ENCODE measurements around the gene PMAIP1.
A peak's percentile ranks its signal among the peaks of the same experiment; 100 is the strongest.
"Not testable (repeated sequence)": the region's sequence is repeated elsewhere in the genome, so short reads cannot be mapped to it uniquely, and the experiment has no call there.

PMAIP1 gene

DNA sequence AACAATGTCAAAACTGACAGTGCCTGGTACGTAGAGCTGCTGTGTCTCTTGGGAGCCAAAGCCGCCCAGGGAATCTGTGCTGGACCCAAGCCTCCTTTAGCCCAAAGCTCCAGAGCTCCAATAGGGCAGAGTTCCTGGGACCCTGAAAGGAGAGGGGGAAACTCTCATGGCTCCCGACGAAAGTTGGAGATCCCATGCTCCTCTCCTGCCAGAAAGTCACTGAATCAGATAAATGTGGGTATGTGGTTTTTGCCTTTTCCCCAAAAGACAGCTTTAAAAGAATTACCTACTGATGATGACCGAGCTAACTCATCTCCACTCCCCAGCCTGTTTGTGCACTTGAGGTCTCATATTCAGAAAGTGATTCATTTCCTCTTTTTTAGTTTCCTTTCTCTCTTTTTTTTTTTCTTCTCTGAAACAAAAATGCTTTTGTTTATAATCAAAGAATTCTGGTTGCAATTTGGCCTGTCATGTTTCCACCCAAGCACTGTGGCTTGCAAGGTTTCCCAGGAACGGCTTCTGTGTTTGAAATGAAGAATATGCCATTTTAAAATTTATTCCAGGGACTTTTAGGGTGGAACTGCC is 14.1 kb upstream of the PMAIP1 start:
- no peak for DNase-seq

DNA sequence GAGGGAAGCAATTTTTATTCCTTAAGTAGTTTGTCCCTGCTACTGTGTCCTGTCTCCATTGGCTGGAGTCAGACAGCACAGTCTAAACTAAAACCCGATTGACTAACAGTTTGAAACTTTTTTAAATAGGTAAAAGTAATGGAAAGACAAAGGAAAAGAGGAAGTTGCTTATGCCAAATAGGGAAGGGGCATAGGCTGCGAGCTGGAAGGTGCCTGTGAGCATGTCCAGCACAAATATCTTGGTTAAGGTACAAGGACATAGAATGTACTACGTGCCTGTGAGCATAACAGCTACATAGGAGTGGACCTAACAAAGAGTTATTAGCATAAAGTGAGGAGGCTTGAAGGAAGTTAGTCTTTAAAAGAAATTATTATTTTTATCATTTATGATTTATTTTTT is 13.4 kb upstream of the PMAIP1 start:
- DNase-seq, result not testable (repeated sequence)

DNA sequence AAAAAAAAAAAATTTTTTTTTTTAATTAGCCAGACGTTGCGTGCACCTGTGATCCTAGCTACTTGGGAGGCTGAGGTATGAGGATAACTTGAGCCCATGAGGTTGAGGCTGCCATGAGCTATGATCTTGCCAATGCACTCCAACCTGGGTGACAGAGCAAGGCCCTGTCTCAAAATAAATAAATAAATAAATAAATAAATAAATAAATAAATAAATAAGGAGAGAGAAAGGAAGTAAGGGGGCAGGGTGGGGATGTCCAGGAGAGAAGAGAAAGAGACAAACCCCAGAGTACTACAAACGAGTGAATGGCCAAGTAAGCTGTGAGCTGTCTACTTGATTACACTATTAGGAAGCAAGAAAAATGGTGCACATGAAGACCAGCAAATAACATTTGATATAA is 7.7 kb upstream of the PMAIP1 start:
- DNase-seq, result no peak

DNA sequence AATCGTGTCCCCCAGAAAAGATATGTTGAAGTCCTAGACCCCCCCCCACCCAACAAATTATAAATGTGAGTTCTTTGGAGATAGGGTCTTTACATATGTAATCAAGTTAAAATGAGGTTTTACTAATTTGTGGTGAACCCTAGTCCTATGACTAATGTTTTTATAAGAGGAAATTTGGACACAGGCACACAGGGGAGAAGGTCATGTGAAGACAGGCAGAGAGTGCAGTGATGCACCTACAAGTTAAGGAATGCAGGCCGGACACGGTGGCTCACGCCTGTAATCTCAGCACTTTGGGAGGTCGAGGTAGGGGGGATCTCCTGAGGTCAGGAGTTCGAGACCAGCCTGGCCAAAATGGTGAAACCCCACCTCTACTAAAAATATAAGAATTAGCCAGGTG is 5.8 kb upstream of the PMAIP1 start:
- no peak for DNase-seq

DNA sequence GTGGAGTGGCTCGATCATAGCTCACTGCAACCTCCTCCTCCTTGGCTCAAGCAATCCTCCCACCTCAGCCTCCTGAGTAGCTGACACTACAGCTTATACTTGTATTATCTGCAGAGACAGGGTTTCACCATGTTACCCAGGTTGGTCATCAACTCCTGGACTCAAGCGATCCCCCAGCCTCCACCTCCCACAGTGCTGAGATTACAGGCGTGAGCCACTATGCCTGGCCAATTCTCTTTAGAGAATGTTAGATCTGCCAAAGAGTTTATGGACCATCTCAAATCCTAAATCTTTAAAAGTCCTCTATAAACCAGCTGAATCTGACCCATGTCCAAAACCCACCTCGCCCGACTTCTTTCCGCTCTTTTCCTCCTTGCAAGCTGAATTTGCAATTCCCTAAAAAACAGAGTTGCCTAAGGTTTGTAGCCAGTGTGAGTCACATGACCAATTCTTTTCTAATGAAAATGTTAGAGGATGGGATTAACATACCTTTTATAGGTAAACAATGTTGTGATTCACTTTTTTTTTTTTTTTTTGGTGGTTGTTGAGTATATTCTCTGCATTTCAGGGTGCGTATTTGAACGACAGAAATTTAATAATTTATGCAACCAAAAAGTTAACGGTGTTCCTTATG is 2.4 kb upstream of the PMAIP1 start:
- DNase-seq, result no peak

DNA sequence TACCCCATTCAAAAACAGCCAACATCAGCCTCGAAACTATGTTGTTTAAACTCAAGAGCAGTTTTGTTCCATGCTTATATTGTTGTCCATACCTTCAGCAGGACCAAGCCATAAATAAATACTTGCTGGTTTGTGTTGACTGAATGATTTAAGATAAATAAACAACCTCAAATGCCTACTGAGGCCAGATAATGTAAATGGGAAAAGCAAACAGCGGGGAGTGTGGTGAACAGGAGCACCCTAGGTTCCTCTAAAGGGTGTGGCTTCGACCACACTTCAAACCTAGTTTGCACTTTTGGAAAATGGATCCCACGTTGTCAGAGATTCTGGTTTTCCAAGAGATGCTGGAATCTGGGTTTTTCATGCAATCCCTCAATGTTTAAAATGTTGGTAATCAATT is 1.7 kb upstream of the PMAIP1 start:
- no peak for DNase-seq

DNA sequence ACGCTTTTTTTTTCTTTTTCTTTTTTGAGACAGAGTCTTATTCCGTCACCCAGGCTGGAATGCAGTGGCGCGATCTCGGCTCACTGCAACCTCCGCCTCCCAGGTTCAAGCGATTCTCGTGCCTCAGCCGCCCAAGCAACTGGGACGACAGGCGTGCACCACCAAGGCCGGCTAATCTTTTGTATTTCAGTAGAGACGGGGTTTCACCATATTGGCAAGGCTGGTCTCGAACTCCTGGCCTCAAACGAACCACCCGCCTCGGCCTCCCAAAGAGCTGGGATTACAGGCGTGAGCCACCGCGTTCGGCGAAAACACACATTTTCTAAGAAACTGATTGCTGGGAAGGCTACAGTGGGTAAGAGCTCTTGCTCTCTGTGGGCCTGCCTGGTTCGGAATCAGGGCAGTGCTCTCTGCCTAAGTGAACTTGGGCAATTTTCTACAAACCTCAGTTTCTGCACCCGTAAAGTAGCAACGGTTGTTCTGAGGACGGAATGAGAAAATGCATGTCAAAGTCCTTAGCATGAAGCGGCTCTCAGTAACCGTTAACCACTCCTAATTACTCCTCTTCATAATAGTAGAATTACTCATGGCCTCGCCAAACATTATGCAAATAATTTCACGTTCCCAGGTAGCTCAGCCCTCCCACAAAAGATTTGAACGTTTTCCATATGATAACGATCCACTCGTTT is 1.0 kb upstream of the PMAIP1 start:
- DNase-seq, result no peak

DNA sequence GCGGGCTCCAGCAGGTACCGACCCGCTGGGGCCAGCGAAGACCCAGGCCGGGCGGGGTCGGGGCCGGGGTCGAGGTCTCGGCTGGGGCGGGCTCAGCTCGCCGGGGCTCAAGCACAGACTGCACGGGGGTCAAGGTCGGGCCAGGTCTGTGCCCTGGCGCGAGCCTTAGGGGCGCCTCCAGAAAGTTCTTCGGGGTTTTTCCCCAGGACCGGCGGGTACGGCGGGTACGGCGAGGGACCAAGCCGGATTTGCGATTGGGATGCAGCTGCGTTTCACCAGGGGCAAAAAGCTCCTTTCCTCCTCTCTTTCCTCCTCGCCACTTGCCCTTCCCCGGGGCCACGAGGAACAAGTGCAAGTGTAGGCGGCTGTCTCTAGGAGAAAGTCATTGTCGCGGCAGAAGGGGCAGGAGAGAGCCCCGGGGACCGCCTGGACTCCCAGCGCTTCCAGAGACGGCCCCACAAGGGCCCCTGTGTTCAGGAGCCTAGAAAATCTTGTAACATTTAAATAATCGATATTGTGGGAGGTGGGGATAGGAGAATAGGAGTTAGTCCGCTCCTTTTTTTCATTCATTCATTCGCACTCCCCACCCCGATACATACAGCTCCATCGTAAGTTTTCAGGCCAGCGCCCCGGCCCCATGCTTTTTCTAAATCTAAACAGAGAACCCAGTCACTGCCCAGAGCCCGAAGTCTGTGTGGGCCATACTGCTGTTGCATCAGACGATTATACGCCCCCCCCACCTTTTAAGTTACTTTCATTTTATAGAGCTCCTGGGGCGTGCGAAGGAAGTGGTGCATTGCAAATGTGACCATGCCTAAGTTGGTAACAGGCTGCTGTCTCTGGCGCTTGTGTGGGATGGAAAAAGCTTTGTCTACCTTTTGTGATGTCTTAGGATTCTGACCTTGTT is 679 bp downstream of the PMAIP1 start:
- DNase-seq, result peak; percentile 13

DNA sequence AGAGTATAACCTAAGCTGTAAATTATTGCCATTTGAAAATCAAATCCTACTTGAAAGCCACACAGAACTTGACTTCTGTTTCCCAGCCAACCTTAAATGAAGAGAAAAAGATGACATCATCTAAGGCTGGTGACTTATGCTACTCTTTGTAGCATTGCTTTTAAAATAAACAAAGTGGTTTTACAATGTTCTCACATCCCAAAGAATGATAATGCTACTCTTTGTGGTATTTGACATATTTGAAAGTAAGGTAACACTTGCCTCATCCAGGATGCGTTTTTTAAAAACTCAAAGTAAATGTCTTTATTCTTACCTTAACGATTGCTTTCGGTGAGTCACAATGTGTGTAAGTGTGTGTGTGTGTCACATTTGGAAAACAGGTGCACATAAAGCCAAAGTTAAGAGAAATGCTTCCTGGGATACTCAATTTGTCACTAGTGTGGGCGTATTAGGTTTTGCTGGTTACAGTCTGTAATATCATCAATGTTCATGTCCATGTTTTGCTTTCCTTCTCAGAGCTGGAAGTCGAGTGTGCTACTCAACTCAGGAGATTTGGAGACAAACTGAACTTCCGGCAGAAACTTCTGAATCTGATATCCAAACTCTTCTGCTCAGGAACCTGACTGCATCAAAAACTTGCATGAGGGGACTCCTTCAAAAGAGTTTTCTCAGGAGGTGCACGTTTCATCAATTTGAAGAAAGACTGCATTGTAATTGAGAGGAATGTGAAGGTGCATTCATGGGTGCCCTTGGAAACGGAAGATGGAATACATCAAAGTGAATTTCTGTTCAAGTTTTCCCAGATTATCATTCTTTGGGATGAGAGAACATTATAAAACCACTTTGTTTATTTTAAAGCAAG is 2.6 kb downstream of the PMAIP1 start:
- DNase-seq, result no peak

DNA sequence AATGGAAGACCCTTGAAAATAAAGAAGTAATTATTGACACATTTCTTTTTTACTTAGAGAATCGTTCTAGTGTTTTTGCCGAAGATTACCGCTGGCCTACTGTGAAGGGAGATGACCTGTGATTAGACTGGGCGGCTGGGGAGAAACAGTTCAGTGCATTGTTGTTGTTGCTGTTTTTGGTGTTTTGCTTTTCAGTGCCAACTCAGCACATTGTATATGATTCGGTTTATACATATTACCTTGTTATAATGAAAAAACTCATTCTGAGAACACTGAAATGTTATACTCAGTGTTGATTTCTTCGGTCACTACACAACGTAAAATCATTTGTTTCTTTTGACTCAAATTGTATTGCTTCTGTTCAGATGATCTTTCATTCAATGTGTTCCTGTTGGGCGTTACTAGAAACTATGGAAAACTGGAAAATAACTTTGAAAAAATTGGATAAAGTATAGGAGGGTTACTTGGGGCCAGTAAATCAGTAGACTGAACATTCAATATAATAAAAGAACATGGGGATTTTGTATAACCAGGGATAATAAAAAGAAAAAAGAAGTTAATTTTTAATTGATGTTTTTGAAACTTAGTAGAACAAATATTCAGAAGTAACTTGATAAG is 3.3 kb downstream of the PMAIP1 start:
- no peak for DNase-seq

DNA sequence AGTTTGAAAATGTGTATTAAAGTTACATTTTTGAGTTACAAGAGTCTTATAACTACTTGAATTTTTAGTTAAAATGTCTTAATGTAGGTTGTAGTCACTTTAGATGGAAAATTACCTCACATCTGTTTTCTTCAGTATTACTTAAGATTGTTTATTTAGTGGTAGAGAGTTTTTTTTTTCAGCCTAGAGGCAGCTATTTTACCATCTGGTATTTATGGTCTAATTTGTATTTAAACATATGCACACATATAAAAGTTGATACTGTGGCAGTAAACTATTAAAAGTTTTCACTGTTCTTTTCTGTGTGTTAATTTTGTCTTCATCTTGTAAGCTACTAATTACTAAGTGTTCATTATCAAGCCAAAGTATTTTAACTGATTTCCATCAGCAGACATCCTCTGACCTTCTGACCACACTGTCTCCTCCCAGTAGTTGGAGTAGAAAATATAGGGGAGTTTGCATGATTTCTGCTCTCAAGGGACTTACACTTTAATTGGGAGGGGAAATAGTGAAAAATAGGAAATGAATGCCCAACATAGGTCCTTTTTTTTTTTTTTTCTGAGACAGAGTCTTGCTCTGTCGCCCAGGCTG is 4.3 kb downstream of the PMAIP1 start:
- DNase-seq, result no peak

DNA sequence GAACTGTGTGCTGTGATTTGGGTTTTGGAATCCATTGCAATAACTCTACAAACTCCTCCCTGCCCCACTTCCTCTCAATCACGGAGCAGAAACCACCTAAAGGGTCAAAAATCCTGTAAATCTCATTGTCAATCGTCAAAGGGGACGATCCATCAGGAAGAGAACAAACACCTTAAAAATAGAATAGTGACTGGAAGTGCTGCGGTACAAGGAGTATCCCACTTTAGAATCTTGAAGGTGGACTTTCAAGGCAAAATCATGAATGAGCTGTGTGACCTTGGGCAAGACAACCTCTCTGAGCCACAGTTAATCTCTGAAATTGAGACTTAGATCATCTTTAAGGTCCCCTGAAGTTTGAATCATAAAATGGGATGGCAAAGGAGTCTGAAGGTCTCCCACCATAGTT is 5.9 kb downstream of the PMAIP1 start:
- DNase-seq, result no peak

DNA sequence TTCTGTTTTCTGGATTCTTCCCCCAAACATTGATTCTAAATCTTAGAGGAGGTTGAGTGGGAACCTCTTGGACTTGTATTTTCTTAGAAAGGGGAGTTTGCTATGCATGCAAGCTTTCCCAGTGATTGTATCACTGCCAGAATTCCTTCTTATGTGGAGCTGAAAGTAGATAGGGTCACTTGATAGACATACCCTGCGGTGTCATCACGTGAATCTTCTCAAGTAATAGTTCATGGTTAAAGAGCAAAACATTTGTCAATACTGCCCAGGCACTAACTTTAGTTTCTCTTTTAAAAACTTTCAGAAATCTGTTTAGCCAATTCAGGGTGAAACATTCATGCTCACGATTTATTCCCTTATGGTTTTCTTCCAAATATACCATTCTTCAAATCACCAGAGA is 6.4 kb downstream of the PMAIP1 start:
- DNase-seq, result no peak

DNA sequence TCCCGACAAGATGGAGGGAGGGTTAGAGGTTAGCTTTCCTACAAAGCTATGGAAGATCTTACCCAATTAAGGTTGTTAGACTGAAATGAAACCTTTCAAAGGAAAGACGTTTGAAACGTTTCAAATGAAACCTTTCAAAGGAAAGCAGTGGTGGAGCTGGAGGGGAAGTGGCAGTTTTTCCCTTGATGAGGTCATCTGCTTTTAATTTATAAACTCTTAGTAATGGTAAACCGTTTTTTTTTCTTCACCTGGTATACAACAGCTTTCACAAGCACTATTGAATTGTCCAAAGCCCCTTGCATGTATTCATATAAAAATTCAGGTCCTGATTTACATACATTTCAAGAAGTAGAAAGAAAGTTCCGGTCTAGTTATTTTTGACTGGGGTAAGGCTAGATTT is 7.4 kb downstream of the PMAIP1 start:
- no peak for DNase-seq

DNA sequence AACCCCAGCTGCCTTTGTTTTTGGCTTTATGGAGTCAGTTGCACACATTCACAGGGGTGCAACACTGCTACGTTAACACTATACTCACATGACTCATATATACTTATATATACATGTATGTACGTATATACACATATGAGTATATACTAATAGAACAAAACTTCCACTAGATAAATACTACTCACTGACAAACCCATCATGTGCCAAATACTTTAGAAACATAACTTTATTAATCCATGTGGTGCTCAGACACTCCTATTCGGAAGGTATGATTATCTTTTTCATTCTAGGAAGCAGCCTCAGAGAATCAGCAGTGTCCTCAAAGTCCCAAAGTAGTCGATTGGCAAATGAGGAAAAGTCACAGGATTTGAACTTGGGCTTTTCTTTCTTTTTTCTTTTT is 7.9 kb downstream of the PMAIP1 start:
- no peak for DNase-seq

DNA sequence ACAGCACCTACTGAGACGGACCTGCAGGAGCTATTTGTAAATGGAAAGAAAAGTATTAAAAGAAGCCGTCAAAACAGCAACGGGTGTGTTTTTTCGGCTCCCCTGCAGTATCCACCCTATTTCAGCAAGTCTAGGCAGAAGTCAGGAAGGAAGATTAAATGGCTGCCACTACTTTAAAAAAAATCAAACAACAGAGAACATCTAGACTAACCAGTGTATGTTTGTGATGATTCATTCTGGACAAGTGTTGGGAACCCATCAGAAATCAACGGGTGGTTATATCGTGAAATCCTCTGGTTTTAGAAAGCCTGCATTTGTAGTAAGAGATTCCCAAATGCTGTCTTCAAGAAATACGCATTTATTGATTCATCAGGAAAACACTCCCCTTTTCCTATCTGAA is 9.0 kb downstream of the PMAIP1 start:
- DNase-seq, result no peak

DNA sequence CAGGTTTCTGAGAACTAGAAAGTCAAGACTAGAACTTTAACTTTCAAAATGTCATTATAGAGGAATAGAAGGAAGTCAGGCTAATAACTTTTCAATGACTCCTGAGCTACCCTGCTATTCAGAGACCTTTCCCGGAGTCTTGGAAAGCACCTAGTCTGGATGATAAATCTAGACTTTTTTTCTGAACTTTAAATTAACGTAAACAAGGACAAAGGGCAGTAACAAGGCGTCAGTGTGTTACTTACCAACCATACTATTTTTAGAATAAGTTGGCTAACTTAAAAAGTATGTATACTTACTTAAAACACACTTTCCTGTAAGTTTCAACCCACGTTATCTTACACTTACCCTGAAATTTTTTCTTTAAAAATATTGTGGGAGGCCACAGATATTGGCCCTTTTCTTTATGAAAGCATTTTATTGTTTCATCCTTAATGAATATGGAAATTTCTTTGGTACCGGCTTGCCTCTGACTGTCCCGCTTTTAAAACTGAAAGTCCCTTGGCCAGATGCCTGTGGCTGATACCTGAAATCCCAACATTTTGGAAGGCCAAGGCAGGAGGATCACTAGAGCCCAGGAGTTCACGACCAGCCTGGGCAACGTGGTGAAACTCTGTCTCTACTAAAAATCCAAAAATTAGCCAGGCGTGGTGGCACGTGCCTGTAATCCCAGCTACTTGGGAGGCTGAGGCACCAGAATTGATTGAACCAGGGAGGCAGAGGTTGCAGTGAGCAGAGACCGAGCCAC is 9.7 kb downstream of the PMAIP1 start:
- DNase-seq, result no peak

DNA sequence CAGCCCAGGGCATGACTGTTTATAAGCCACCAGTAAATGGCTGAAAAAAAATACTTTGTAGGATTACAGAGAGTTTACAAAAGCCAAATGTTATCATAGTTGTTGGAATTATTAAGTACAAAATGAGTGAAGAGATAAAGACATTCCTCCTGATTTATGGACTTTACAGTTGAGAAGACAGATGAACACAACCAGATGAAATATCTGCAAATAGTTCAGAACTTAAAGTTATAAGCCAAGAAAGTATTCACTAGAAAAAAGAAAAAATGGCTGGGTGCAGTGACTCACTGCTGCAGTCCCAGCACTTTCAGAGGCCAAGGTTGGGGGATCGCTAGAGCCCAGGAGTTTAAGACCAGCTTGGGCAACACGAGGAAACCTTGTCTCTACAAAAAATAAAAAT is 11.2 kb downstream of the PMAIP1 start:
- no peak for DNase-seq

DNA sequence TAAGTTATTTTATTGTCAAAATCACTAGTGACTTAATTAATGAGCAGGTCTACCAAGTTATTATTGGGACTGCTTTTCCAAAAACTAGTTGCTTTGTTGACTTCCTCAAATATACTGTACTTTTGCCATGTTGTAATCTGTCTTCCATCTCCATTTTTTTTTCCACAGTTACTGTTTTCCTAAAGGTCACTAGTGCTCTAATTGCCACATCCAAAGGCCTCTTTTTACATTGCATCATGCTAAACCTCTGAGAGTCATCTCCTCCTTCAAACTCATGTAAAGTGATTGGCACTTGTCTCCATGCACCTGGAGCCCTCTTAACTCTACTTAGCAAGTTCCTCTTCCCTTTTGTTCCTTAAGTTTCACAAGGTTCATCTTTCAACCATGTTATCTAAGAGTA is 11.8 kb downstream of the PMAIP1 start:
- DNase-seq, result no peak

DNA sequence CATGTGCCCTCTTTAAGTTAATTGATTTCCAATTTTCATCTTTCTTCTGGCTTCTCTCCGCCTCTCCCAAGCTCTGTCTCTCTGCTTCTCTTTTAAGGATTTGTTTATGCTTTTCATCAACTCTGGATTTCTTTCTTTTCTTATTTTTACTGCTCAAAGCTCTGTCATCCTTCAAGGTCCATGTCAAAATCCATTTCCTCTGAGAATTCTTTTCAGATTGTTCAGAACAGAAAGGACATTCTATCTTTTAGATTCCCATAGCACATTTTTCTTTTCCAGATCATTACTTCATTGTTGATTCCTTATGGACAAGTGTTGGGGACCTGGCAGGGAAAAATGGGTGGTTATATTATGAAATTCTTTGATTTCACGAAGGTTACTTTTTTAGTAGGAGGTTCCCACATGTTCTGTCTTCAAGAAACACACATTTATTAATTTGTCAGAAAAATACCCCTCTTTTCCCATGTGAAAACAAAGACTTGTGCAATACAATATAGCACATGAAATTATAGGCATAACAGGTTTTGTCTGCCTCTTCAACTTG is 12.3 kb downstream of the PMAIP1 start:
- no peak for DNase-seq

DNA sequence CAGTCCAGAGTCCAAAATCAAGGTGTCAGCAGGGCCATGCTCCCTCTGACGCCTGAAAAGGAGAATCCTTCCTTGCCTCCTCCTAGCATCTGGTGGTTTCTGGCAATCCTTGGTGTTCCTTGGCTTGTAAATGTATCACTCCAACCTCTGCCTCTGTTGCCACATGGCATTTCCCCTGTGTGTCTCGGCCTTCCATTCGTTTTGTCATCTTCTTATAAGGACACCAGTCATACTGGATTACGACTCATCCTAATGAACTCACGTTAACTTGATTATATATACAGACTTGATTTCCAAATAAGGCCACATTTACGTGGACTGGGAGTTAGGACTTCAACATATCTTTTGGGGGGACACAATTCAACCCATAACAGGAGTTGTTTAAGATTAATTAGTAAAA is 15.8 kb downstream of the PMAIP1 start:
- DNase-seq, result no peak
